Neuronal stem cell (in vitro differentiated cells): ENCODE data around the gene TEX261.
"Not testable (repeated sequence)": the region's sequence is repeated elsewhere in the genome, so short reads cannot be mapped to it uniquely, and the experiment has no call there.

Source experiments
- DNase-seq: peaks from one replicate; pipeline ENCODE4 v3.0.0-alpha.2; 2013; ENCODE audit warnings: low spot score
- H2AFZ ChIP-seq: one replicate; pipeline ENCODE4 v1.6.1; 2013; ENCODE audit warnings: mild to moderate bottlenecking, low read length, inconsistent platforms
- H2AK5ac ChIP-seq: 2 replicates; pipeline ENCODE4 v1.6.1; 2013; ENCODE audit warnings: low read depth, mild to moderate bottlenecking, inconsistent platforms, low read length, moderate library complexity, mixed read lengths
- H2BK120ac ChIP-seq: 2 replicates; pipeline ENCODE4 v1.6.1; 2013; ENCODE audit warnings: low read depth, mild to moderate bottlenecking, inconsistent platforms, low read length, moderate library complexity, mixed read lengths
- H2BK12ac ChIP-seq: one replicate; pipeline ENCODE4 v1.6.1; 2013; ENCODE audit warnings: low read length, inconsistent platforms
- H2BK15ac ChIP-seq: 2 replicates; pipeline ENCODE4 v1.6.1; 2013; ENCODE audit warnings: mild to moderate bottlenecking, low read length, inconsistent platforms, mixed read lengths
- H2BK5ac ChIP-seq: one replicate; pipeline ENCODE4 v1.6.1; 2013; ENCODE audit warnings: inconsistent platforms, mild to moderate bottlenecking, low read length, moderate library complexity
- H3K14ac ChIP-seq: one replicate; pipeline ENCODE4 v1.6.1; 2013; ENCODE audit warnings: low read length, inconsistent platforms
- H3K18ac ChIP-seq: 2 replicates; pipeline ENCODE4 v1.6.1; 2013; ENCODE audit warnings: low read length, inconsistent platforms
- H3K23ac ChIP-seq: 2 replicates; pipeline ENCODE4 v1.6.1; 2013; ENCODE audit warnings: low read depth, mild to moderate bottlenecking, mixed read lengths, low read length, inconsistent platforms; ENCODE audit not compliant: poor library complexity
- H3K27ac ChIP-seq: replicated peaks from 3 replicates; pipeline ENCODE4 v1.5.1; 2013; ENCODE audit warnings: low read length, inconsistent platforms
- H3K27me3 ChIP-seq, 3 experiments: 2 replicates each; pipeline ENCODE4 v1.6.1; 2013; ENCODE audit warnings: low read length in 3 of 3, mild to moderate bottlenecking in 2 of 3, inconsistent platforms in 1 of 3, low read depth in 1 of 3, mixed read lengths in 1 of 3, moderate library complexity in 1 of 3; ENCODE audit not compliant: control insufficient read depth in 3 of 3, insufficient read depth in 3 of 3
- H3K36me3 ChIP-seq, 2 donors: replicated peaks in 1 of 2; 2 replicates each; pipeline ENCODE4 v1.6.1; 2013; ENCODE audit warnings: low read length in 2 of 2; ENCODE audit not compliant: control insufficient read depth in 2 of 2, insufficient read depth in 2 of 2
- H3K4ac ChIP-seq: 2 replicates; pipeline ENCODE4 v1.6.1; 2013; ENCODE audit warnings: inconsistent platforms, mild to moderate bottlenecking, low read length, moderate library complexity
- H3K4me1 ChIP-seq, 2 donors: 1 replicate in 1 of 2; 2 replicates in 1 of 2; pipeline ENCODE4 v1.6.1; 2013; ENCODE audit warnings: low read length in 2 of 2, low read depth in 1 of 2; ENCODE audit not compliant: control insufficient read depth in 2 of 2, insufficient read depth in 1 of 2
- H3K4me2 ChIP-seq: one replicate; pipeline ENCODE4 v1.6.1; 2013; ENCODE audit warnings: mild to moderate bottlenecking, low read length, inconsistent platforms; ENCODE audit not compliant: insufficient read depth, poor library complexity, severe bottlenecking
- H3K4me3 ChIP-seq, 2 donors: 2 replicates each; pipeline ENCODE4 v1.5.1; 2013; ENCODE audit warnings: low read length in 2 of 2, mild to moderate bottlenecking in 2 of 2, inconsistent platforms in 1 of 2, moderate library complexity in 1 of 2
- H3K79me1 ChIP-seq: one replicate; pipeline ENCODE4 v1.6.1; 2013; ENCODE audit warnings: low read depth, mild to moderate bottlenecking, inconsistent platforms, low read length, moderate library complexity
- H3K9ac ChIP-seq: one replicate; pipeline ENCODE4 v1.6.1; 2013; ENCODE audit warnings: mild to moderate bottlenecking, low read depth, low read length, inconsistent platforms; ENCODE audit not compliant: poor library complexity
- H3K9me3 ChIP-seq, 2 donors: replicated peaks in 1 of 2; 2 replicates each; pipeline versions ENCODE3 to v1.6.1; 2013; ENCODE audit warnings: low read length in 2 of 2, mild to moderate bottlenecking in 2 of 2, inconsistent platforms in 1 of 2, low read depth in 1 of 2, mixed read lengths in 1 of 2, moderate library complexity in 1 of 2; ENCODE audit not compliant: control insufficient read depth in 2 of 2, insufficient read depth in 1 of 2
- H4K8ac ChIP-seq: one replicate; pipeline ENCODE4 v1.6.1; 2013; ENCODE audit warnings: low read depth, mild to moderate bottlenecking, inconsistent platforms, low read length, moderate library complexity
- H4K91ac ChIP-seq: one replicate; pipeline ENCODE4 v1.6.1; 2013; ENCODE audit warnings: low read length, low read depth, mild to moderate bottlenecking, inconsistent platforms; ENCODE audit not compliant: poor library complexity
- WGBS, 2 donors: extraction: QIAGEN DNeasy Blood & Tissue Kit; methylation state at CpG; one replicate each; pipeline ENCODE4 v1.1.7; 2013; ENCODE audit warnings: missing lambda C conversion rate in 2 of 2, mixed read lengths in 1 of 2; ENCODE audit not compliant: insufficient read length in 2 of 2, insufficient replicate concordance in 1 of 2; ENCODE audit errors: extremely low coverage in 2 of 2; 5-methylcytosine and 5-hydroxymethylcytosine counted together

The TEX261 gene

DNA sequence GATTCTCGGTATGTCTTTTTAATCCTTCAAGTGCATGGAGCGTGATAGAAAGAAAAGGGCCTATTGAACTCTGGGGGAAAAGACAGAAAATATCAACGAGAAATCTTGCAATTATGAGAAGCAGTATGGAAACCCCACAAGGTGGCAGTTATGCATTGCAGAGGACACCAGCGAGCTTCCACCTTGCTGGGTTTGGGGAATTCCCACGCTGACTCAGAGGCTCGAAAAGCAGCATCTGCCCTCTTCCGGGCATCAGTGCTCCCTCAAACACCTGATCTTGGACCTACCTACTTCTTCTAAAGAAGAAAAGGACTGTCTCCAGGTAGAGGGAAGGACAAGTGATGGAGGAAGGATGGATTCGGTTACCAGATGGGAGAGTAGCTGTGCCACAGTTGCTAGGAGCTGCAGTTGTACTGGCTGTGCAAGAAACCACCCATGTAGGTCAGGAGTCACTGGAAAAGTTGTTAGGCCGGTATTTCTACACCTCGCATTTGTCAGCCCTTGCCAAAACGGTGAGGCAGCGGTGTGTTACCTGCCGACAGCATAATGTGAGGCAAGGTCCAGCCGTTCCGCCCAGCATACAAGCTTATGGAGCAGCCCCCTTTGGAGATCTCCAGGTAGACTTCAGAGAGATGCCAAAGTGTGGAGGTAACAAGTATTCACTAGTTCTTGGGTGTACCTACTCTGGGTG, 29.0 kb upstream of the TEX261 start:
- not testable (repeated sequence) for H4K8ac ChIP-seq, H3K4ac ChIP-seq, H3K4me1 ChIP-seq, H3K36me3 ChIP-seq, H2AK5ac ChIP-seq, H3K9me3 ChIP-seq, H3K14ac ChIP-seq, H3K9ac ChIP-seq, H3K4me2 ChIP-seq, H3K27ac ChIP-seq, H2AFZ ChIP-seq, H2BK12ac ChIP-seq, H3K18ac ChIP-seq, H2BK5ac ChIP-seq, H2BK120ac ChIP-seq, H3K27me3 ChIP-seq, H3K23ac ChIP-seq, H4K91ac ChIP-seq, H3K4me3 ChIP-seq, H2BK15ac ChIP-seq, DNase-seq, H3K79me1 ChIP-seq
- no CpG with 5 or more reads among the region's 15 CpGs for WGBS, 2 donors

DNA sequence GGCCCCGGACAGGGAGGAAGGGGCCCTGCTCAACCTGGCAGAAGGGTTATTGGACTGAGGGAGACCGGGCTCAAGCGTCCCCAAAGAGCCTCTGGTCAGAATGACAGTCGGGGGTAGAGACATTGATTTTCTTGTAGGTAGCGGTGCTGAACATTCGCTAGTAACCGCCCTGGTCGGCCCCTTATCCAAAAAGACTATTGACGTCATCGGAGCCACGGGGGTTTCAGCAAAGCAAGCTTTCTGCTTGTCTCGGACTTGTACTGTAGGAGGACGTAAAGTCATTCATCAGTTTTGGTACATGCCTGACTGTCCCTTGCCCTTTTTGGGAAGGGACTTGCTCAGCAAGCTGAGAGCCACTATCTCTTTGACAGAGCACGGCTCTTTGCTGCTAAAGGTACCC, 26.7 kb upstream of the TEX261 start:
- DNase-seq, H2BK5ac ChIP-seq: not testable (repeated sequence)
- WGBS, 2 donors = no CpG with 5 or more reads among the region's 14 CpGs

DNA sequence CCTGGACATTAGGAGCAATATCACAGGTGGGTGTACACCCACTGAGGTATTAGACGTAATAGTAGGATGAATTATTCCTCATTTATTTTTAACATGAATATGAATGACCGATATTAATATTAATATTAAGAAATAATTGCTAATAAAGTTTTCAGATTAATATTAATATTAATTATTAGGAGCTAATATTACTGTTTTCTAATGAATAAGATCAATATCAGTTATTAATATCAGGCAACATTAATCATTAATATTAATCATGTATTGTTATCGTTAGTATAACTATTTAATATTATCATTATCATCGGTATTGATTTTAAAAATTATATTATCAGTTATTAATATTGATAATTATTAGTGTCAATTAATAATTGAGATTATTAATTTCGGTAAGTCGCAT, 25.3 kb upstream of the TEX261 start:
- H3K27me3 ChIP-seq, H3K4me3 ChIP-seq, H3K4me1 ChIP-seq, H2AFZ ChIP-seq, H3K79me1 ChIP-seq, H2AK5ac ChIP-seq, H2BK120ac ChIP-seq, H3K23ac ChIP-seq, H2BK12ac ChIP-seq, H3K9ac ChIP-seq, H2BK15ac ChIP-seq, H3K14ac ChIP-seq, H4K8ac ChIP-seq, H3K9me3 ChIP-seq, H3K4me2 ChIP-seq, H3K36me3 ChIP-seq, H3K18ac ChIP-seq, DNase-seq, H2BK5ac ChIP-seq, H4K91ac ChIP-seq, H3K4ac ChIP-seq, H3K27ac ChIP-seq: not testable (repeated sequence)
- WGBS, 2 donors = no CpG with 5 or more reads among the region's 6 CpGs

More for the DNA sequence above, 26.7 kb upstream of the TEX261 start:
- H2BK120ac ChIP-seq, H3K79me1 ChIP-seq, H2AK5ac ChIP-seq, H3K36me3 ChIP-seq, H3K27me3 ChIP-seq, H3K27ac ChIP-seq, H3K9ac ChIP-seq, H3K23ac ChIP-seq, H3K4me1 ChIP-seq, H4K91ac ChIP-seq, H3K14ac ChIP-seq, H3K18ac ChIP-seq, H3K4me3 ChIP-seq, H2BK15ac ChIP-seq, H3K9me3 ChIP-seq, H2BK12ac ChIP-seq, H3K4ac ChIP-seq, H3K4me2 ChIP-seq, H4K8ac ChIP-seq: not testable (repeated sequence)
- peak overlapping the region; percentile 74 for H2AFZ ChIP-seq

DNA sequence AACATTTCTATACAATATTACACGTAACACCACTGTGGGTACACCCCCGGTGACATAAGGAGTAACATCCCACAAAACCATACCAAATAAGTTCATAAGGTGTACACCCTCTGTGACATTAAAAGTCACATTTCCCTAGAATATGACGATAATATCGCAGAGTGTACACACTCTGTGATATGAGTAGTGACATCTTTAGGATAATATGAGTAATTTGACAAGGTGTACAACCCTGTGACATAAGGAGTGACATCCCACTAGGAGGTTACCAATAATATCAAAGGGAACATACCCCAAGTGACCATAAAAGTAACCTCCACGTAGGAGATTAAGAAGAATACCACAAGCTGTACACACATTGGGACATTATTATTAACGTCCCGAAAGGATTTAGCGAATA, 24.0 kb upstream of the TEX261 start:
- H3K27ac ChIP-seq = no peak overlapping the region
- H2AK5ac ChIP-seq = no peak overlapping the region
- no peaks in the 10 kb centered on the region for H3K9me3 ChIP-seq
- peaks cover 3% of the 10 kb centered on the region in 2 donors for H3K4me1 ChIP-seq
- H2AFZ ChIP-seq = no peak overlapping the region
- H4K8ac ChIP-seq = no peak overlapping the region
- no peak overlapping the region for H2BK120ac ChIP-seq
- no CpG with 5 or more reads among the region's 8 CpGs for WGBS, 2 donors
- no peak overlapping the region for H3K9ac ChIP-seq
- no peak overlapping the region for H2BK12ac ChIP-seq
- no peak overlapping the region for H4K91ac ChIP-seq
- H3K27me3 ChIP-seq = no peaks in the 10 kb centered on the region
- no peak overlapping the region for H3K4me2 ChIP-seq
- no peak overlapping the region for H3K4me3 ChIP-seq
- no peak overlapping the region for H3K14ac ChIP-seq
- H3K18ac ChIP-seq = no peak overlapping the region
- H3K79me1 ChIP-seq = no peaks in the 10 kb centered on the region
- no peak overlapping the region for H2BK15ac ChIP-seq
- no peak for DNase-seq
- H3K23ac ChIP-seq = no peak overlapping the region
- no peaks in the 10 kb centered on the region for H3K36me3 ChIP-seq
- H3K4ac ChIP-seq = no peak overlapping the region
- H2BK5ac ChIP-seq = no peak overlapping the region
